ENCODE results near the gene ERO1B. TPM values are rescaled to one million over a fixed set of nuclear protein-coding genes. Genes with fewer than 3 reads are reported as not detected.

The ERO1B gene
- total and polyA plus RNA-seq, 12 donors: 3.5 to 23.0 (median 6.9) TPM

DNA sequence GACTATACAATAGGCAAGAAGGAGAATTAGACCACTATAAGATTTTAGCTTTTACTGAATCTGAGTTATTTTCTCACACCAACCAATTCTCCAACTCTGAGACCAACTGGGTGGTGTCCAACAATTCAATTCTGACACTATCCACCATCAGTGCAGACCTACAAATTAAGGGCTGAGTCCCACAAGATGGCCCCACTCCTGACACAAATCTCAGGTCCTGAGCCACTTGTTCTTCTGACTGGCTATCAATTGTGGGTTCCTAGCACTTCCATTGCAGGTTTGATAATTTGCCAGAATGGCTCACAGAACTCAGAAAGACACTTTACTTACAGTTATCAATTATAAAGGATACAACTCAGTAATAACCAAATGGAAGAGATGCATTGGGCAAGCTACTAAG lies 6.7 kb downstream of the ERO1B start:
- H3K4me3 ChIP-seq: no peak overlapping the region
- TF ChIP-seq, protein P1, sequence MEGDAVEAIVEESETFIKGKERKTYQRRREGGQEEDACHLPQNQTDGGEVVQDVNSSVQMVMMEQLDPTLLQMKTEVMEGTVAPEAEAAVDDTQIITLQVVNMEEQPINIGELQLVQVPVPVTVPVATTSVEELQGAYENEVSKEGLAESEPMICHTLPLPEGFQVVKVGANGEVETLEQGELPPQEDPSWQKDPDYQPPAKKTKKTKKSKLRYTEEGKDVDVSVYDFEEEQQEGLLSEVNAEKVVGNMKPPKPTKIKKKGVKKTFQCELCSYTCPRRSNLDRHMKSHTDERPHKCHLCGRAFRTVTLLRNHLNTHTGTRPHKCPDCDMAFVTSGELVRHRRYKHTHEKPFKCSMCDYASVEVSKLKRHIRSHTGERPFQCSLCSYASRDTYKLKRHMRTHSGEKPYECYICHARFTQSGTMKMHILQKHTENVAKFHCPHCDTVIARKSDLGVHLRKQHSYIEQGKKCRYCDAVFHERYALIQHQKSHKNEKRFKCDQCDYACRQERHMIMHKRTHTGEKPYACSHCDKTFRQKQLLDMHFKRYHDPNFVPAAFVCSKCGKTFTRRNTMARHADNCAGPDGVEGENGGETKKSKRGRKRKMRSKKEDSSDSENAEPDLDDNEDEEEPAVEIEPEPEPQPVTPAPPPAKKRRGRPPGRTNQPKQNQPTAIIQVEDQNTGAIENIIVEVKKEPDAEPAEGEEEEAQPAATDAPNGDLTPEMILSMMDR (IDR thresholded peaks at IDR 0.05): no peak
- TF ChIP-seq POLR2A (IDR thresholded peaks at IDR 0.05): no peak
- H3K9me3 ChIP-seq (replicated peaks in 1 of 3): no peaks in the 10 kb centered on the region
- intact Hi-C loops (cut with DNase I): no loop called here
- H3K4me1 ChIP-seq (replicated peaks in 1 of 2): no peaks in the 10 kb centered on the region
- H3K27me3 ChIP-seq: no peaks in the 10 kb centered on the region
- no peak overlapping the region for H3K27ac ChIP-seq
- DNase-seq: no peak
- no peaks in the 10 kb centered on the region for H3K36me3 ChIP-seq (replicated peaks in 1 of 2)

GRCh38 chr1:236273358-236273757 lies 8.4 kb downstream of the ERO1B start:
- Histone ChIP-seq H3K36me3 (replicated peaks in 1 of 2) (no peaks in the 10 kb centered on the region), H3K27ac (no peak overlapping the region), H3K4me1 (replicated peaks in 1 of 2) (no peaks in the 10 kb centered on the region), H3K4me3 (no peak overlapping the region), H3K9me3 (replicated peaks in 1 of 3) (no peaks in the 10 kb centered on the region), H3K27me3 (no peaks in the 10 kb centered on the region)
- intact Hi-C loops (cut with DNase I): no loop called here
- TF ChIP-seq POLR2A (IDR thresholded peaks at IDR 0.05): no peak
- TF ChIP-seq, protein P1 (IDR thresholded peaks at IDR 0.05): no peak
- WGBS, 4 donors: 94 to 100% (median 97%) methylated on average over 2 of the region's 2 CpGs
- DNase-seq: no peak

DNA sequence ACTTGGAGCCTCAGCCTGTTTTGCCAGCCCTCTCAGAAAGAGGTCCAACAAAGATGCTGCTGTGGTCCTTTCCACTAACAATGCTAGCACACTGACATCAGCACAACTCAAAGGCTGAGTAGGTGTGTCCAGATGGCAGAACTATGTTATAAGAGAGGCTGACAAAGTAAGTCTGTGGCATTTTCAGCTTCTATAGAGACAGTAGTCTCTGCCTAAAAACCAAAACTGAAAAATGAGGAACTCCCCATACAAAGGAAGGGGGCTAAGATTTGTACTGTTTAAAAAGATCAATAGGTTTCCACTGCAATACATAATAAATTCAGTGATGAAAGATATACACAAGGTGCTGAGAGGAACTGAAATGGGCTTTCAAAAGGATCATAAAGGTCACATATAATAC lies 12.3 kb downstream of the ERO1B start:
- no peak overlapping the region for H3K27ac ChIP-seq
- no peak for DNase-seq
- no peak overlapping the region for H3K4me3 ChIP-seq
- H3K9me3 ChIP-seq (replicated peaks in 1 of 3): no peaks in the 10 kb centered on the region
- no peaks in the 10 kb centered on the region for H3K4me1 ChIP-seq (replicated peaks in 1 of 2)
- intact Hi-C loops (cut with DNase I): no loop called here
- TF ChIP-seq, protein P1 (IDR thresholded peaks at IDR 0.05): no peak
- TF ChIP-seq POLR2A (IDR thresholded peaks at IDR 0.05): no peak
- H3K27me3 ChIP-seq: no peaks in the 10 kb centered on the region
- peaks cover 0 to 14% of the 10 kb centered on the region in 2 donors for H3K36me3 ChIP-seq (replicated peaks in 1 of 2)

- Histone ChIP-seq H3K4me3 (no peak overlapping the region), H3K27ac (no peak overlapping the region), H3K27me3 (no peaks in the 10 kb centered on the region), H3K9me3 (replicated peaks in 1 of 3) (peaks cover 0 to 27% (median 0%) of the 10 kb centered on the region in 3 donors), H3K36me3 (replicated peaks in 1 of 2) (peaks cover 0 to 3% of the 10 kb centered on the region in 2 donors), H3K4me1 (replicated peaks in 1 of 2) (no peaks in the 10 kb centered on the region)
- no peak for DNase-seq
- TF ChIP-seq, protein P1 (IDR thresholded peaks at IDR 0.05): no peak
- no peak for TF ChIP-seq POLR2A (IDR thresholded peaks at IDR 0.05)
- intact Hi-C loops (cut with DNase I): no loop called here
Measured at GRCh38 chr1:236261898-236262297, 19.9 kb downstream of the ERO1B start.
